IMR-90 (cell line): ENCODE results near the gene RARS1. TPM values are rescaled to one million over a fixed set of nuclear protein-coding genes. Genes with fewer than 3 reads are reported as not detected.
"Not testable (repeated sequence)": the region's sequence is repeated elsewhere in the genome, so short reads cannot be mapped to it uniquely, and the experiment has no call there.

Source experiments
- ATAC-seq: fragments of 200-7000 bp; cut with Tn5 transposase; 2 replicates; pipeline ENCODE4 v1.9.1; 2020; ENCODE audit warnings: low read depth, mild to moderate bottlenecking, moderate library complexity
- BruUV-seq: library from RNA; stranded (reverse); fragments of 400-500 nt; replicated peaks from 2 replicates; lab custom pipeline; 2021; lab: Mats Ljungman, UMichigan
- CTCF ChIA-PET: fragments of 300-600 bp; formaldehyde crosslinking; extraction: SDS; loops from one replicate; lab custom pipeline; 2021; ENCODE audit warnings: antibody characterized with exemption; lab: Yijun Ruan, JAX
- POLR2A ChIA-PET: fragments of 300-600 bp; sonication (Branson Sonifier 250); formaldehyde crosslinking; loops from one replicate; lab custom pipeline; 2022; ENCODE audit warnings: antibody characterized with exemption; ENCODE audit not compliant: unreplicated experiment; lab: Charles Lee
- DNase-seq: peaks from one replicate; pipeline ENCODE4 v3.0.0; 2013
- H2AFZ ChIP-seq: replicated peaks from 2 replicates; pipeline ENCODE3; 2013; ENCODE audit warnings: low read length, mild to moderate bottlenecking; ENCODE audit not compliant: poor library complexity
- H2AK5ac ChIP-seq: 2 replicates; pipeline ENCODE4 v1.6.1; 2013; ENCODE audit warnings: low read depth, low read length, inconsistent platforms
- H2AK9ac ChIP-seq: replicated peaks from 2 replicates; pipeline ENCODE3; 2013; ENCODE audit warnings: mild to moderate bottlenecking, low read depth, low read length, moderate library complexity; ENCODE audit not compliant: poor library complexity
- H2BK120ac ChIP-seq: 2 replicates; pipeline ENCODE4 v1.6.1; 2013; ENCODE audit warnings: low read depth, low read length, inconsistent platforms
- H2BK15ac ChIP-seq: 3 replicates; pipeline ENCODE4 v1.6.1; 2013; ENCODE audit warnings: low read depth, low read length, inconsistent platforms
- H2BK20ac ChIP-seq: 2 replicates; pipeline ENCODE4 v1.6.1; 2013; ENCODE audit warnings: low read depth, mild to moderate bottlenecking, inconsistent platforms, low read length, moderate library complexity
- H2BK5ac ChIP-seq: 2 replicates; pipeline ENCODE4 v1.6.1; 2013; ENCODE audit warnings: mild to moderate bottlenecking, low read depth, low read length, inconsistent platforms; ENCODE audit not compliant: poor library complexity, severe bottlenecking
- H3K14ac ChIP-seq: replicated peaks from 2 replicates; pipeline ENCODE4 v1.6.1; 2013; ENCODE audit warnings: low read depth, low read length, inconsistent platforms
- H3K18ac ChIP-seq: 2 replicates; pipeline ENCODE4 v1.6.1; 2013; ENCODE audit warnings: low read depth, low read length, control low read depth
- H3K23ac ChIP-seq: 2 replicates; pipeline ENCODE4 v1.6.1; 2013; ENCODE audit warnings: low read depth, low read length, inconsistent platforms
- H3K27ac ChIP-seq: 2 replicates; pipeline ENCODE4 v1.5.1; 2013; ENCODE audit warnings: mild to moderate bottlenecking, control low read depth, low read length; ENCODE audit not compliant: insufficient read depth
- H3K27me3 ChIP-seq: 2 replicates; pipeline ENCODE4 v1.6.1; 2013; ENCODE audit warnings: low read length; ENCODE audit not compliant: control insufficient read depth, insufficient read depth
- H3K36me3 ChIP-seq: 2 replicates; pipeline ENCODE4 v1.6.1; 2013; ENCODE audit warnings: low read length, mixed read lengths; ENCODE audit not compliant: control insufficient read depth, insufficient read depth
- H3K4ac ChIP-seq: 2 replicates; pipeline ENCODE4 v1.6.1; 2013; ENCODE audit warnings: low read depth, low read length, inconsistent platforms
- H3K4me1 ChIP-seq: 2 replicates; pipeline ENCODE4 v1.6.1; 2013; ENCODE audit warnings: low read length, mixed read lengths; ENCODE audit not compliant: control insufficient read depth, insufficient read depth
- H3K4me2 ChIP-seq: 2 replicates; pipeline ENCODE4 v1.6.1; 2013; ENCODE audit warnings: low read depth, mild to moderate bottlenecking, control low read depth, low read length, moderate library complexity
- H3K4me3 ChIP-seq: 2 replicates; pipeline ENCODE4 v1.5.1; 2013; ENCODE audit warnings: low read depth, mild to moderate bottlenecking, control low read depth, low read length, moderate library complexity; ENCODE audit not compliant: insufficient read depth
- H3K56ac ChIP-seq: 2 replicates; pipeline ENCODE4 v1.6.1; 2013; ENCODE audit warnings: low read length, inconsistent platforms; ENCODE audit not compliant: insufficient read depth; ENCODE audit errors: extremely low read depth
- H3K79me1 ChIP-seq, 2 experiments: 2 replicates each; pipeline ENCODE4 v1.6.1; 2013; ENCODE audit warnings: low read length in 2 of 2, inconsistent platforms in 1 of 2, low read depth in 1 of 2
- H3K9ac ChIP-seq: 2 replicates; pipeline ENCODE4 v1.6.1; 2013; ENCODE audit warnings: low read depth, low read length, control low read depth
- H3K9me1 ChIP-seq: 2 replicates; pipeline ENCODE4 v1.6.1; 2013; ENCODE audit warnings: low read length, inconsistent platforms; ENCODE audit not compliant: insufficient read depth
- H3K9me3 ChIP-seq: 2 replicates; pipeline ENCODE4 v1.6.1; 2013; ENCODE audit warnings: low read length; ENCODE audit not compliant: control insufficient read depth, insufficient read depth
- H4K20me1 ChIP-seq: 2 replicates; pipeline ENCODE4 v1.6.1; 2013; ENCODE audit warnings: low read length, inconsistent platforms; ENCODE audit not compliant: insufficient read depth
- H4K5ac ChIP-seq: 2 replicates; pipeline ENCODE4 v1.6.1; 2013; ENCODE audit warnings: mild to moderate bottlenecking, low read depth, low read length, control low read depth
- H4K8ac ChIP-seq, 2 experiments: 2 replicates each; pipeline ENCODE4 v1.6.1; 2013; ENCODE audit warnings: low read depth in 2 of 2, low read length in 2 of 2, control low read depth in 1 of 2, inconsistent platforms in 1 of 2
- H4K91ac ChIP-seq: 2 replicates; pipeline ENCODE4 v1.6.1; 2013; ENCODE audit warnings: low read depth, low read length, inconsistent platforms; ENCODE audit not compliant: insufficient read depth
- CHD1 ChIP-seq: IDR thresholded peaks from 2 replicates; pipeline ENCODE4 v1.6.1; 2012; ENCODE audit warnings: low read depth, low read length, improper control_type of control experiment
- NFE2L2 ChIP-seq: fragments of 150-350 bp; IDR thresholded peaks from 2 replicates; pipeline ENCODE4 v1.6.1; 2016; ENCODE audit warnings: low read depth, mild to moderate bottlenecking, low read length
- POLR2A ChIP-seq: IDR thresholded peaks from 2 replicates; pipeline ENCODE4 v1.6.1; 2012; ENCODE audit warnings: mild to moderate bottlenecking, low read depth, low read length
- RCOR1 ChIP-seq: IDR thresholded peaks from 2 replicates; pipeline ENCODE4 v1.6.1; 2012; ENCODE audit warnings: mild to moderate bottlenecking, low read length, improper control_type of control experiment; ENCODE audit not compliant: insufficient replicate concordance
- WGBS, 2 experiments: methylation state at CpG; one replicate each; pipeline versions ENCODE4 v1.1.5 to v1.1.7; 2013; ENCODE audit warnings: missing lambda C conversion rate in 2 of 2; ENCODE audit not compliant: insufficient read length in 1 of 2; ENCODE audit errors: extremely low coverage in 2 of 2; 5-methylcytosine and 5-hydroxymethylcytosine counted together
- dilution Hi-C: fragments of 300-500 bp; cut with HindIII; formaldehyde crosslinking; loops from one replicate; pipeline ENCODE4 v1.14.3; 2018; ENCODE audit warnings: low sequenced_read_pairs; ENCODE audit not compliant: unreplicated experiment
- in situ Hi-C: fragments of 300-500 bp; cut with MboI; formaldehyde crosslinking; loops from 3 replicates; pipeline ENCODE4 v1.14.3; 2019; ENCODE audit warnings: low sequenced_read_pairs, inconsistent platforms, mixed read lengths
- intact Hi-C: fragments of 100-400 bp; cut with micrococcal nuclease; formaldehyde crosslinking; loops from 2 replicates; pipeline ENCODE4 v1.10.0; 2022
- polyA plus RNA-seq, 3 experiments: library from polyadenylated mRNA; depleted of rRNA; stranded (reverse); fragments of >200 nt; gene quantifications; 2 replicates each; pipeline ENCODE4 v1.2.3, GENCODE V29; 2012; ENCODE audit warnings: low replicate concordance in 1 of 3
- total RNA-seq: library from RNA; depleted of rRNA; stranded (reverse); fragments of >200 nt; gene quantifications from 2 replicates; pipeline ENCODE4 v1.2.3, GENCODE V29; 2012

Gene RARS1
- total and polyA plus RNA-seq, 2 of the 4 experiments (the other 2 are of a cell fraction): 80.4 to 153 TPM

DNA sequence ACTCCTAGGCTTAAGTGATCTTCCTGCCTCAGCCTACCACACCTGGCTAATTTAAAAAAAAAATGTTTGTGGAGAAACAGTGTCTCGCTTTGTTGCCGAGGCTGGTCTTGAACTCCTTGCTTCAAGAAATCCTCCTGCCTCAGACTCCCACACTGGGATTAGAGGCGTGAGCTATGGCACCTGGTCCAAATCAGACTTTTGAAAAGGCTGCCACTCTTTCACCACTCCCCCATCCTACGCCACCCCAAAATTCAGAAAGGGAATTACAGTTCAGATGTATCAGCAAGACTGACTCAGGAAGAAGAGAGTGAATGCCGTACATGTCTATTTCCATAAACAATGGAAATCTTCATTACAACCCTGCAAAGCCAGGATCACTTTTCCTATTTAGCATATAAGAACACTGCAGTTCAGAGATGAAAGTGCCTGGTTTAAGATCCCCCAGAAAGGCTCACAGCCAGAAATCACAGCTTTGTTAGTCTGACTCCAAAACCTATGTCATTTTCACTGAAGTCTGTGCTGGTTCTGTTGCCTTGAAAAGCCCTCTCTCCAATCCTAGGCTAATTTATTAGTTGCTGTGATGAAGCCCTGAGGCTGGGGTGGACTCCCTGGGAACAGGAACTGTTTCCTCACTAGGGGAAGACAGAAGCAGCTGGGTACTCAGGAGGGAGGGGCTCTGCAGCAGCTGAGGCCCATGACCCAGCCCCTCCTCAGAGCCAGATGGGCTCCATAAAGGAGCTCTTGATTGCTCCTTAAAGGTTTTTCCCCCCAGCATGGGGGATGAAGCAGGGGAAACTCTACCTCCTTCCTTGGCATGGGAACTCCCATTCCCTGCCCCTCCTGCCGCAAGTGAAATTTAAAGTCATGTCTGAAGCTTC, 46.0 kb downstream of the RARS1 start:
- Histone ChIP-seq H3K4me2 (no peak overlapping the region), H3K14ac (no peak overlapping the region), H2BK120ac (no peak overlapping the region), H3K27me3 (peaks cover 33% of the 10 kb centered on the region), H4K8ac (no peak overlapping the region), H3K4me3 (no peak overlapping the region), H2BK15ac (no peak overlapping the region), H4K20me1 (no peaks in the 10 kb centered on the region), H3K27ac (no peak overlapping the region), H2BK20ac (no peak overlapping the region), H3K9me1 (0 out of 2 replicates have a peak, but pooled peaks cover 3% of the 10 kb centered on the region), H3K4me1 (peaks cover 2% of the 10 kb centered on the region; the same call in 1 of the 2 replicates), H2AK5ac (no peak overlapping the region), H3K36me3 (no peaks in the 10 kb centered on the region), H3K79me1 (no peaks in the 10 kb centered on the region), H2AFZ (no peak overlapping the region), H3K9ac (no peak overlapping the region), H3K4ac (no peak overlapping the region), H4K91ac (no peak overlapping the region), H2BK5ac (no peak overlapping the region), H3K18ac (no peak overlapping the region), H4K5ac (no peak overlapping the region), H2AK9ac (no peak overlapping the region), H3K23ac (no peak overlapping the region), H3K56ac (no peak overlapping the region), H3K9me3 (peaks cover 8% of the 10 kb centered on the region)
- no peak for TF ChIP-seq NFE2L2
- no peak for TF ChIP-seq RCOR1
- TF ChIP-seq CHD1: no peak
- no peak for TF ChIP-seq POLR2A
- ATAC-seq (no peak), DNase-seq (no peak)
- dilution Hi-C loops (no loop called here), in situ Hi-C loops (no loop called here), intact Hi-C loops (no loop called here)
- BruUV-seq: no TSS peak
- ChIA-PET POLR2A (no interaction called here), CTCF (no interaction called here)
- WGBS, 2 experiments: 67% methylated on average over 1 of the region's 6 CpGs; no CpG with 5 or more reads in 1 of the 2 experiments

DNA sequence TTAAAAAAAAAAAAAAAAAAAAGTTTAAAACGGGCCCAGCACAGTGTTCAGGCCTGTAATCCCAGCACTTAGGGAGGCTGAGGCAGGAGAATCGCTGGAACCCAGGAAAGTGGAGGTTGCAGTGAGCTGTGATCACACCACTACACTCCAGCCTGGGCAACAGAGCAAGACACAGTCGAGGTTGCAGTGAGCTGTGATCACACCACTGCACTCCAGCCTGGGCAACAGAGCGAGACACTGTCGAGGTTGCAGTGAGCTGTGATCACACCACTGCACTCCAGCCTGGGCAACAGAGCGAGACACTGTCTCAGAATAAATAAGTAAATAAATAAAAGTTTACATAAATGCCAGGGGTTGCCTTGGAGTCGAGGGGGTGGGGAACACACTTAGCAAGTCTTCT, 48.1 kb downstream of the RARS1 start:
- dilution Hi-C loops, H4K8ac ChIP-seq, POLR2A ChIA-PET, H2BK120ac ChIP-seq, H3K18ac ChIP-seq, H4K5ac ChIP-seq, H3K9me3 ChIP-seq, H3K4me1 ChIP-seq, H2BK15ac ChIP-seq, H3K23ac ChIP-seq, H2BK5ac ChIP-seq, intact Hi-C loops, H3K79me1 ChIP-seq, H2AFZ ChIP-seq, BruUV-seq, in situ Hi-C loops, H2AK9ac ChIP-seq, H3K4me3 ChIP-seq, H3K56ac ChIP-seq, H4K20me1 ChIP-seq, CTCF ChIA-PET, H2AK5ac ChIP-seq, H3K9me1 ChIP-seq, H3K14ac ChIP-seq, ATAC-seq, H3K36me3 ChIP-seq, H3K9ac ChIP-seq, H2BK20ac ChIP-seq, H3K4ac ChIP-seq, DNase-seq, H4K91ac ChIP-seq, H3K4me2 ChIP-seq, H3K27ac ChIP-seq: not testable (repeated sequence)
- H3K27me3 ChIP-seq: peaks cover 25% of the 10 kb centered on the region
- no CpG with 5 or more reads among the region's 7 CpGs for WGBS, 2 experiments
